Esophagus muscularis mucosa (tissue), 4 donors: ENCODE results near the gene CXCR1. TPM values are rescaled to one million over a fixed set of nuclear protein-coding genes. Genes with fewer than 3 reads are reported as not detected.
"Not testable (repeated sequence)": the region's sequence is repeated elsewhere in the genome, so short reads cannot be mapped to it uniquely, and the experiment has no call there.

ENCODE experiments used
- DNase-seq: peaks from one replicate; pipeline ENCODE4 v3.0.0-alpha.2; 2017; ENCODE audit errors: extremely low spot score
- H3K27ac ChIP-seq, 4 donors: fragments of 200-600 bp; sonication (generic); replicated peaks in 1 of 4; 1 replicate in 3 of 4; 2 replicates in 1 of 4; pipeline ENCODE4 v1.5.1; 2016 to 2019; ENCODE audit warnings: mild to moderate bottlenecking in 1 of 4
- H3K27me3 ChIP-seq, 4 donors: fragments of 200-600 bp; sonication (generic); one replicate each; pipeline versions ENCODE4 v1.5.1 to v1.6.0; 2016 to 2019
- H3K36me3 ChIP-seq, 4 donors: fragments of 200-600 bp; sonication (generic); one replicate each; pipeline ENCODE4 v1.5.1; 2016 to 2019
- H3K4me1 ChIP-seq, 4 donors: fragments of 200-600 bp; sonication (generic); one replicate each; pipeline ENCODE4 v1.5.1; 2016 to 2019
- H3K4me3 ChIP-seq, 4 donors: fragments of 200-600 bp; sonication (generic); 1 replicate in 2 of 4; 2 replicates in 2 of 4; pipeline ENCODE4 v1.5.1; 2016 to 2019; ENCODE audit warnings: mild to moderate bottlenecking in 4 of 4, moderate library complexity in 1 of 4
- H3K9me3 ChIP-seq, 4 donors: fragments of 200-600 bp; sonication (generic); 1 replicate in 3 of 4; 2 replicates in 1 of 4; pipeline ENCODE4 v1.5.1; 2016 to 2019
- EP300 ChIP-seq: sonication (generic); formaldehyde crosslinking; IDR thresholded peaks from one replicate; pipeline ENCODE4 v1.6.1; 2017; ENCODE audit warnings: antibody characterized with exemption
- POLR2A ChIP-seq: fragments of 450-650 bp; IDR thresholded peaks from one replicate; pipeline ENCODE4 v1.6.1; 2017; ENCODE audit warnings: antibody characterized with exemption, moderate library complexity, mild to moderate bottlenecking, low read depth
- POLR2AphosphoS5 ChIP-seq, 2 donors: sonication (generic); formaldehyde crosslinking; IDR thresholded peaks; one replicate each; pipeline ENCODE4 v1.6.1; 2017; ENCODE audit warnings: antibody characterized with exemption in 2 of 2
- WGBS: methylation state at CpG from one replicate; pipeline ENCODE4 v1.1.5; 2018; 5-methylcytosine and 5-hydroxymethylcytosine counted together
- intact Hi-C: fragments of 100-400 bp; cut with DNase I; formaldehyde crosslinking; loops from one replicate; pipeline ENCODE4 v1.15.1; 2023
- total RNA-seq, 4 donors: library from RNA; depleted of rRNA; stranded (reverse); fragments of >200 nt; gene quantifications; one replicate each; pipeline versions ENCODE4 v1.1.0 to v1.2.1, GENCODE V29; 2016
- TF ChIP-seq, protein P1 (sequence below), 3 experiments: fragments of 200-600 bp in 2 of 3; fragments of 450-650 bp in 1 of 3; sonication (generic) in 2 of 3; IDR thresholded peaks; one replicate each; pipeline ENCODE4 v1.5.1; 2017 to 2019; ENCODE audit warnings: antibody characterized with exemption in 3 of 3, mild to moderate bottlenecking in 2 of 3, moderate library complexity in 1 of 3

The CXCR1 gene
- total RNA-seq, 4 donors from 2014 or later: 0.13 to 4.0 TPM; not detected in 2

DNA sequence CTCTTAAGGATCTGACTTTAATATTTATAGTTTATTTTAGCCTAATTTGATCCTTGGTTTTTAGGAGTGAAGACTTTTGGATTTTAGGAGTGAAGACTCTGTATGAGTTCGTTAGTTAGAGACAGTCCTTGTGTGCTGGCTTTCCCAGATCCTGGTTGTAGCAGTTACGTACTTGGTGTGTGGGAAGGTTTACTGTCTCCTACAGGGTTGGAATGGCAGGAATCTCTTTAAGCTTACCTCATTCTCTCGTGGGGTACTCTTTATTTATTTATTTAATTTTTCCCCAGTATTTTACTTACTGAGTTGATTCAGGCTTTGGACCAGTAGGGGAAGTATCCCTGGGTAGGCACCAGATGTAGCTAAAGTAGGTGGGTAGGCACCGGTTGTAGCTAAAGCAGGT lies 42.8 kb downstream of the CXCR1 start:
- Histone ChIP-seq H3K36me3 (no peaks in the 10 kb centered on the region), H3K27ac (no peak overlapping the region), H3K4me1 (no peaks in the 10 kb centered on the region), H3K27me3 (peaks cover 0 to 20% (median 0%) of the 10 kb centered on the region in 4 donors), H3K4me3 (no peak overlapping the region), H3K9me3 (peaks cover 0 to 27% (median 19%) of the 10 kb centered on the region in 4 donors)
- 83% methylated on average over 4 of the region's 4 CpGs for WGBS
- TF ChIP-seq, protein P1, sequence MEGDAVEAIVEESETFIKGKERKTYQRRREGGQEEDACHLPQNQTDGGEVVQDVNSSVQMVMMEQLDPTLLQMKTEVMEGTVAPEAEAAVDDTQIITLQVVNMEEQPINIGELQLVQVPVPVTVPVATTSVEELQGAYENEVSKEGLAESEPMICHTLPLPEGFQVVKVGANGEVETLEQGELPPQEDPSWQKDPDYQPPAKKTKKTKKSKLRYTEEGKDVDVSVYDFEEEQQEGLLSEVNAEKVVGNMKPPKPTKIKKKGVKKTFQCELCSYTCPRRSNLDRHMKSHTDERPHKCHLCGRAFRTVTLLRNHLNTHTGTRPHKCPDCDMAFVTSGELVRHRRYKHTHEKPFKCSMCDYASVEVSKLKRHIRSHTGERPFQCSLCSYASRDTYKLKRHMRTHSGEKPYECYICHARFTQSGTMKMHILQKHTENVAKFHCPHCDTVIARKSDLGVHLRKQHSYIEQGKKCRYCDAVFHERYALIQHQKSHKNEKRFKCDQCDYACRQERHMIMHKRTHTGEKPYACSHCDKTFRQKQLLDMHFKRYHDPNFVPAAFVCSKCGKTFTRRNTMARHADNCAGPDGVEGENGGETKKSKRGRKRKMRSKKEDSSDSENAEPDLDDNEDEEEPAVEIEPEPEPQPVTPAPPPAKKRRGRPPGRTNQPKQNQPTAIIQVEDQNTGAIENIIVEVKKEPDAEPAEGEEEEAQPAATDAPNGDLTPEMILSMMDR (IDR thresholded peaks at IDR 0.05): no peak
- TF ChIP-seq EP300: no peak
- no peak for TF ChIP-seq POLR2A
- TF ChIP-seq POLR2AphosphoS5 (IDR thresholded peaks at IDR 0.05): no peak
- no peak for DNase-seq
- intact Hi-C loops: no loop called here

DNA sequence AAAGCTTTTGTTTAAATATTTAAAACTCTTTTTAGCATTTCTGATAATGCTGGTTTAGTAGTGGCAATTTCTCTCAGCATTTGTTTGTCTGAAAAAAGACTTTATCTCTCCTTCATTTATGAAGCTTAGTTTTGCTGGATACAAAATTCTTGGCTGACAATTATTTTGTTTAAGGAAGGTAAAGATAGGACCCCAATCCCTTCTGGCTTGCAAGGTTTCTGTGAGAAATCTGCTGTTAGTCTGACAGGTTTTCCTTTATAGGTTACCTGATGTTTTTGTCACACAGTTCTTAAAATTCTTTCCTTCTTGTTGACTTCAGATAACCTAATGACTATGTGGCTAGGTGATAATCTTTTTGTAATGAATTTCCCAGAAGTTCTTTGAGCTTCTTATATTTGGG lies 44.5 kb downstream of the CXCR1 start:
- intact Hi-C loops, H3K27ac ChIP-seq, DNase-seq, H3K4me3 ChIP-seq, H3K4me1 ChIP-seq, H3K36me3 ChIP-seq: not testable (repeated sequence)
- Histone ChIP-seq H3K9me3 (peaks cover 0 to 27% (median 20%) of the 10 kb centered on the region in 4 donors), H3K27me3 (peaks cover 0 to 14% (median 0%) of the 10 kb centered on the region in 4 donors)

GRCh38 chr2:218121789-218122188 lies 45.0 kb downstream of the CXCR1 start:
- DNase-seq, H3K4me3 ChIP-seq, intact Hi-C loops, H3K27ac ChIP-seq, H3K36me3 ChIP-seq, H3K4me1 ChIP-seq: not testable (repeated sequence)
- Histone ChIP-seq H3K9me3 (peaks cover 0 to 31% (median 24%) of the 10 kb centered on the region in 4 donors), H3K27me3 (peaks cover 0 to 14% (median 0%) of the 10 kb centered on the region in 4 donors)
- WGBS: 75% methylated on average over 4 of the region's 4 CpGs

Other genes starting within 250 kb of the CXCR1 start
- 1,000 to 10,000 TPM; 1,001 to 2,170 (median 1,411) TPM for gene TNS1, start 164.0 kb downstream of the CXCR1 start, total RNA-seq
- gene RUFY4, start 97.7 kb downstream of the CXCR1 start, total RNA-seq: under 1 TPM in 1 of 4 donors, not detected in 3; 0.11 TPM
- gene CXCR2, start 40.9 kb downstream of the CXCR1 start, total RNA-seq: 1 to 10 TPM in 1 of 4 donors, under 1 TPM in 2, not detected in 1; 0.11 to 2.8 (median 0.42) TPM
- gene ARPC2, start 50.2 kb upstream of the CXCR1 start, total RNA-seq: 100 to 1,000 TPM; 257 to 300 (median 270) TPM
- 1 to 10 TPM in 3 of 4 donors, under 1 TPM in 1; 0.42 to 4.5 (median 3.9) TPM for gene GPBAR1, start 94.1 kb upstream of the CXCR1 start, total RNA-seq
- gene AAMP, start 103.2 kb upstream of the CXCR1 start, total RNA-seq: 100 to 1,000 TPM; 104 to 169 (median 144) TPM
- gene PNKD, start 103.6 kb upstream of the CXCR1 start, total RNA-seq: 10 to 100 TPM; 40.3 to 74.1 (median 56.5) TPM
- gene TMBIM1, start 125.5 kb upstream of the CXCR1 start, total RNA-seq: 100 to 1,000 TPM; 131 to 238 (median 197) TPM
- not detected for gene CATIP, start 189.9 kb upstream of the CXCR1 start, total RNA-seq
- 10 to 100 TPM in 2 of 4 donors, 1 to 10 TPM in 2; 5.6 to 38.1 (median 20.7) TPM for gene SLC11A1, start 215.3 kb upstream of the CXCR1 start, total RNA-seq
- 100 to 1,000 TPM; 121 to 176 (median 137) TPM for gene CTDSP1, start 232.9 kb upstream of the CXCR1 start, total RNA-seq